HepG2 (cell line): Measurements from ENCODE around the gene PC. TPM values are rescaled to one million over a fixed set of nuclear protein-coding genes. Genes with fewer than 3 reads are reported as not detected.

Source experiments
- HNF1A ChIP-seq, 2 experiments: sonication (generic) in 1 of 2; formaldehyde crosslinking in 1 of 2; IDR thresholded peaks; 2 replicates each; pipeline versions ENCODE4 v1.4.0 to v1.6.1; 2016 to 2020; ENCODE audit warnings: borderline replicate concordance in 1 of 2, low read depth in 1 of 2, mild to moderate bottlenecking in 1 of 2, missing genetic modification reagents in 1 of 2
- USF2 ChIP-seq, 2 experiments: sonication (generic) in 1 of 2; formaldehyde crosslinking in 1 of 2; IDR thresholded peaks; 2 replicates each; pipeline versions ENCODE4 v1.5.1 to v1.6.1; 2011 to 2020; ENCODE audit warnings: borderline replicate concordance in 1 of 2, low read depth in 1 of 2, low read length in 1 of 2, mild to moderate bottlenecking in 1 of 2, missing genetic modification reagents in 1 of 2, moderate library complexity in 1 of 2
- ZBTB40 ChIP-seq, 2 experiments: fragments of 450-650 bp in 1 of 2; sonication (generic) in 1 of 2; formaldehyde crosslinking in 1 of 2; IDR thresholded peaks; 2 replicates each; pipeline versions ENCODE4 v1.6.1 to v1.8.0; 2016 to 2022; ENCODE audit warnings: antibody characterized with exemption in 1 of 2, mild to moderate bottlenecking in 1 of 2, missing genetic modification reagents in 1 of 2
- ZFP36L1 ChIP-seq: sonication (generic); formaldehyde crosslinking; IDR thresholded peaks from 2 replicates; pipeline ENCODE4 v1.8.0; 2022; ENCODE audit warnings: mild to moderate bottlenecking, missing genetic modification reagents, moderate library complexity
- polyA plus RNA-seq, 8 experiments: library from polyadenylated mRNA; depleted of rRNA in 3 of 8; stranded (reverse) in 7 of 8; unstranded in 1 of 8; fragments of >200 nt; fragmentation: Illumina TruSeq in 4 of 8; extraction: Trizol in 4 of 8; gene quantifications; 2 replicates each; pipeline versions ENCODE4 v1.2.1 to v1.2.3, GENCODE V29; 2011 to 2016; ENCODE audit warnings: low read depth in 4 of 8, missing spikeins in 1 of 8, mixed read lengths in 1 of 8; ENCODE audit not compliant: insufficient read depth in 1 of 8
- total RNA-seq, 5 experiments: library from RNA; depleted of rRNA; stranded (reverse); fragments of >200 nt; fragmentation: Illumina TruSeq; extraction: Trizol; gene quantifications; 2 replicates each; pipeline ENCODE4 v1.2.3, GENCODE V29; 2016; ENCODE audit warnings: low read depth in 1 of 5

Gene PC
- total and polyA plus RNA-seq, 2 of the 13 experiments (the other 11 are each of a cell fraction or from before 2014, with no cell fraction given) = 29.0 to 39.0 TPM

GRCh38 chr11:66901964-66902390 is 56.2 kb downstream of the PC start (continued):
- TF ChIP-seq HNF1A (IDR thresholded peaks at IDR 0.05; ENCODE audit: low read depth) = 0 out of 2 replicates have a peak, but pooled peaks have one; percentile 62
- peak; percentile 75; the same call in 1 of the 2 replicates for TF ChIP-seq HNF1A (CRISPR knock-in tag; IDR thresholded peaks at IDR 0.05; ENCODE audit: borderline replicate concordance)
- TF ChIP-seq ZBTB40 (IDR thresholded peaks at IDR 0.05) = no peak
- TF ChIP-seq ZBTB40 (CRISPR knock-in tag; IDR thresholded peaks at IDR 0.05) = peak; percentile 60; the same call in 1 of the 2 replicates
- no peak for TF ChIP-seq USF2 (IDR thresholded peaks at IDR 0.05; ENCODE audit: low read depth, low read length)
- TF ChIP-seq USF2 (CRISPR knock-in tag; IDR thresholded peaks at IDR 0.05; ENCODE audit: borderline replicate concordance) = no peak
- peak; percentile 23; the same call in 1 of the 2 replicates for TF ChIP-seq ZFP36L1 (CRISPR knock-in tag)
